ENCODE measurements around the gene RICTOR.

GRCh38 chr5:39113354-39113953 lies 39.3 kb upstream of the RICTOR start:
- no peak for TF ChIP-seq CTCF (conservative IDR thresholded peaks at IDR 0.05)
- no peak for TF ChIP-seq ZFX (IDR thresholded peaks at IDR 0.05)

Measured in C4-2B (cell line).